GM21423 (cell line): ENCODE data around the gene SPHKAP.
"Not testable (repeated sequence)": the region's sequence is repeated elsewhere in the genome, so short reads cannot be mapped to it uniquely, and the experiment has no call there.

Experiments used
- ATAC-seq: cut with Tn5 transposase; IDR thresholded peaks from one replicate; pipeline ENCODE4 v1.9.1; 2021; ENCODE audit warnings: mild to moderate bottlenecking, moderate library complexity; ENCODE audit not compliant: unreplicated experiment

The SPHKAP gene

DNA sequence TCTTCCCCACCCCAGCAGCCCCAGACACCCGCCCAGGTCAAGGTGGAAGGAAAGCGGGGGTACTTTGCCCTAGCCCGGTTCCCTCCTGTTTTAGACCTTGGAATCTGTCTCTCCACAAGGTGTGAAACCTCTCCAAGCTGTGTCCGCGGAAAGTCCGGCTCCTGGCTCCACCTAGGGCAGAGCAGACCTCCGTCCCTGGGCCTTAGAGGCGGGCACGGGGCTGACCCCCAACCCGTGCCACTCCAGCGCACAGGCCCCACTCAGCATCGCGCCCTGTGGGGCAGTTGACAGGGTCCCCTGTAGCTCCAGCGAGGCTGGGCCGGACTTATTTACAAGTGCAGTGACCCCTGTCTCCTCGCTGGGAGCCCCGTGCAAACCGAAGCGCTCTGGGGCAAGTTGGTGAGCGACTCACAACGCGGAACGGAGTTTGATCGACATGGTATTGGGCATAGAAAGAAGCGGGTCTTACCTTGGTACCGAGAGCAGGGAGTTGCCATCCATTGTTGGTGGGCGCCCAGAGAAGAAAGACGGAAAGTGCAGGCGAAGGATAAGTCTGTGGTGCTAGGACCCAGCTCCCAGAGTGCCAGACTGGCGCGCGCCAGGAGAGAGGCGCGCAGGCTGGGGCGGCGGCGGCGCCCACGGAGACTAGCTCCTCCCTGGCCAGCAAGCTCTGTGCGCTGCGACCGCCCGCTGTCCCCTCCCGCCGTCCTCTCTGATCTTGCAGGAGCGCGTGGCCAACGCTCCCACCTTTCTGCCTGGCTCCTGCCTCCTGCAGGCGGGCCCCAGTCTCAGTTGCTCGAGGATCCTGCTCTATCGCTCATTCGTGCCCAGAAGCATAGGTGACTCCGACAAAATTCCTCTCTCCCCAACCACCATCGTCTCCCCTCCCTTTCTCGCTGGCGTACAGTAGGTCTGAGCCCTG lies at the start of gene SPHKAP:
TSS of gene SPHKAP (minus strand) at position 590 of the 922 bp plus-strand sequence. CDS start at position 501, 89 bp downstream.
- no peak for ATAC-seq

DNA sequence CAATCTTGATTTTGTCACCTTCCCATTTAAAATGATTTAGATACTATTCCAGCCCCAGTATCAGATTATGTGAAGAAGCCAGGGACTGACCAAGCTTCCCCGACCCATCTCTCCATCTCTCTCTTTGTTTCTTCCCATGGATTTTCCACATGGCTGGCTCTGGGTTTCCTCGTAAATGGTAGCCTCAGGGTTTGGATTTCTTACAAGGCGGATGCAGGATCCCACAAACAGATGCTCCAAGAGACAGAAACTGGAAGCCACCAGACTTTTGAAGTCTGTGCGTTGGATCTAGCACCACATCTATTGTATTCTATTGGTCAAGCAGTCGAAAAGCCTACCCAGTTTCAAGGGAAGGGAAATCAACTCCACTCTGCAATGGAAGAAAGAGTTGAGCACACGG lies 46.0 kb upstream of the SPHKAP start:
- no peak for ATAC-seq

DNA sequence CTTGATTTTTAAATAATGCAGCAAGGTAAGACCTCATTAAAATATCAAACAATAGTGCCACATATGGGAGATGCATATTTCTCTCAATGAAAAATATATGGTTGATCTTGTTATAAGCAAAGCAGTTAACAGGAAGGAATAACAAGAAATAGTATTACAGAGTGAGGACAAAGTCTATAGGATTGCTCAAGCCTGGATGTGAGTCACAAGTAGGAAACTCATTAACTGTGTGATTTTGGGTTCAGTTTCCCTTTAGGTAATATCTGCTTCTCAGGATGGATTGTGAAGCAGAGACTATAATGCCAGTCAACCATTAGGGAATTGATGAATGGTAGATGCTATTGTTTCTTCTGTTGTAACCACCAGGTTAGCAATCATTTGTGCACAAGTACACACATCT lies 42.9 kb upstream of the SPHKAP start:
- no peak for ATAC-seq

DNA sequence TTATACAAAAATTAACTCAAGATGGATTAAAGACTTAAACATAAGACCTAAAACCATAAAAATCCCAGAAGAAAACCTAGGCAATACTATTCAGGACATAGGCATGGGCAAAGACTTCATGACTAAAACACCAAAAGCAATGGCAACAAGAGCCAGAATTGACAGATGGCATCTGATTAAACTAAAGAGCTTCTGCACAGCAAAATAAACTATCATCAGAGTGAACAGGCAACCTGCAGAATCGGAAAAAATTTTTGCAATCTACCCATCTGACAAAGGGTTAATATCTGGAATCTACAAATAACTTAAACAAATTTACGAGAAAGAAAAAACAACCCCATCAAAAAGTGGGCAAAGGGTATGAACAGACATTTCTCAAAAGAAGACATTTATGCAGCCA lies 37.1 kb upstream of the SPHKAP start:
- ATAC-seq = not testable (repeated sequence)

GRCh38 chr2:228197504-228197903 lies 16.0 kb upstream of the SPHKAP start:
- ATAC-seq = no peak

DNA sequence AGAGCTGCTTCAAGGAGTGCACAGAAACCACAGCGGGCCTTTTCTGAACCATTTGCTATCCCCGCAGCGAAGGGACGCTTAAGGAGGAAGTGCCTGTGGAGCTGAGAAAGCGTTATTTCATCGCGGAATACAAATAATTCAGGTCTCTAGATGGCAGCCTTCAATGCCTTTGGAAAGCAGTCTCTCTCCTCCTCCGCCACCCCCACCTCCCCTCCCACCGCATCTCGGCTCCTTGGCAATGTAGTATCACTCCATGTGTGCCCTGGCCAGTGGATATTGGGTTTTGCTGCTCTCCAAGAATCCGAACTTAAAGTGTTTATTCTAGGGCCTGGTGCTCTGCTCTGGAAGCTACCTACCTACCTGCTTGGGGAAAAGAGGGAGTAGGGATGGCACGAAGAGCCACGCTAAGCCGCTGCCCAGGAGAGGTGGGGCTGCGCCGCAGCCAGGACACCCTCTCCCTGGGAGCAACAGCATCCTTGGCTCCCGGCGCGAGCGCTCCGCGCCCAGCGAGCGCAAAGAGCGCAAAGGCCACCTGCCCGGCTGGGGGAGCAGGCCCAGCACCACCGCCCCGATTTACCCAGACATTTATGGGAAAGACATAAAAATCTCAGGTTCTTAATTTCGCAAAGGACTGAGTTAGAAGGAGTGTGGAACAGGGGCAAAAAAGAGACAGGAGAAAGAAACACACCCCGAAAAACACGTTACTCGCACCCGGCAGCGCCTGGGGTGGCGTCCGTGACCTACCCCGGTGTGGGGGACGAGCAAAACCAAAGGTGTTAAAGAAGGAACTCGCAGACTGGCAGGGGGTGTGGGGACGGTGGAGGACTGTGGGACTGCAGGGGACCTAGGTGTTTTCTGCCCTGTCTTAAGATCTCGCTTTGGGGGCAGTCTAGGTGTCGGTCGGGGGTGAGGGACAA lies 1.0 kb downstream of the SPHKAP start:
- no peak for ATAC-seq

DNA sequence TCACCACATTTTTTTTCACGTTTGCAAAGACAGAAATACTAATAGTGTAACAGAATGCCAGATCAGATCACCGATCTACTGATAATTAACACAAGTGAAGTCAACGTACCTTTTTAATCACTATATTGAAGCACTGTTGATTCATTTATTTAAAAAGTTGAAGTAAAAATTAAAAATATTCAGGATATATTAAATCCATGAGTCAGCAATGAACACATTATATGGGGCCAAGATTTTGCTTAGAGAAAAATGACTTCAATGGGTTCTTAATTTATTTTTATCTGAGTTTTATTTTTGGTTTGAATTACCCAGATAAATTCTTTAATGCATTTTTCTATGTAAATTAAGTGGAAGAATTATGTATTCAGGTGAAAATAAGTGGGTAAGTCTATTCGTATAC lies 14.2 kb downstream of the SPHKAP start:
- no peak for ATAC-seq

DNA sequence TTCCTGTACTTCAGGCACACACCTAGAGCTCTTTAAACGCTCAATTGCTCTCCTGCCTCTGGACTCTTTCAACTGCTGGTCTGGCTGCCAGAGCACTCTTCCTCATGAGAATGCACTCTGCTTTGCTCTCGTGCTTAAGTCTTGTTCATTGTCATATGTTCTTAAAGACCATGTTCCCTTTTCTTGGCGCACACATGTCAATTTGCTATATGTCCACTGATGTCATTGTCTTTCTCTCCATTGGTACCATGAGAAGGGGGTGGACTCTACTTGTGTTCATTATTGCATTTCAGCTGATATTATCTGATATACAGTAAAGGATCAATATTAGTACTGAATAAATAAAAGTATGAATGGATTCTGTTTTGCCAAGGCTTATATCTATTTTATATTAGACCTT lies 16.8 kb downstream of the SPHKAP start:
- no peak for ATAC-seq

DNA sequence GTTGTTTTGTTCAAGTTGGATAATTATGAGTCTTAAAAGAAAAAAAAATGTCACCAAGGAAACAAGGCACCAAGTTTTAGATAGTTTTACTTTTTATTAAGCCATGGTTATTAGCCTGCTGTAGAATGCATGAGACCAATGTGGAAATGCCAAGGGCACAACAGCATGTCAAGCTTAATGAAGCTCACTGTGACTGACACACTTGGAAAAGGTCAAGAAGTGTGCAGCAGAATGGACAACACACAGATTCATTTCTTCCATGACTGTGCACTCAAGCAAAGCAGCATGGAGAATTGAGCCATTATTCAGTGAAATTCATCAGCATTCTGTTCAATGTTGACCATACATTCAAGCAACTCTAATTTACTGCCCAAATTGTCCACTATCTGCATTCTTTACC lies 23.6 kb downstream of the SPHKAP start:
- no peak for ATAC-seq

DNA sequence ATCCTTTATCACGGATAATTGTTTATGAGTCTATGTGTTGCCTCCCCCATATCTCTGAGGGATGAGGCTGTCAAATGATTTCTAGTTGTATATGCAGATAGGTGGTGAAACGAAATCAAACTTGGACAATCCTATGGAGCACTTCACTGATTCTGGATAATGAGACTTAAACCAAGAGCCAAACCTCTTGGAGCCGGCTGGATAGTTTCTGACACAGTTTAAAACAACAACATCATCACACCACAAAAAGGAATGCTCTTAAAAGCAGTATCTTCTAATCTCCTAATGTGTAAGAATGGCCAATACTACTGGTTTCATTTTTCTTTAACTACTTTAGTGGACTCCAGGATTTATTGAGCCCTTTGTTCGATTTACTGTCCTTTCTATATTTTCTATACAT lies 36.5 kb downstream of the SPHKAP start:
- ATAC-seq = no peak

GRCh38 chr2:228140934-228141528 lies 40.5 kb downstream of the SPHKAP start:
- no peak for ATAC-seq

GRCh38 chr2:228136027-228136426 lies 45.5 kb downstream of the SPHKAP start:
- ATAC-seq = no peak

DNA sequence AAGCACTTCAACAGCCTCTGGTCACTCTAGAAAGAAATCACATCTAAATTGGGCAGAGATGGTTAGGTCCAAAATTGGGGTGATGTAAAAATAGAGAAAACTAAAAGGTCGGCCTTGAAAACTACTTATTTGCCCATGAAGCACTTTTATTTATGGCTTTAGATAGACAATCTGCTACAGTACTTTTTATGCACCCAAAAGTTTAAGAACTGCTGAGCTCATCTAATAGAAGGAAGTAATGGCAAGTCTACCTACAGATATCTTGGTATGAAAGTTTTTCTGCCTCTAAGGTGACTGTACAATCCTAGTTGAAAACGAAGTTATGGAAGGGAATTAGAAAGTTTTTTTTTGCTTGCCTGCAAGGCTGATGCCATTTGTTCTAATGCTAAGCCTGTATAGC lies 46.2 kb downstream of the SPHKAP start:
- no peak for ATAC-seq

- ATAC-seq = no peak
These were observed 49.7 kb downstream of the SPHKAP start for GRCh38 chr2:228131833-228132232.

DNA sequence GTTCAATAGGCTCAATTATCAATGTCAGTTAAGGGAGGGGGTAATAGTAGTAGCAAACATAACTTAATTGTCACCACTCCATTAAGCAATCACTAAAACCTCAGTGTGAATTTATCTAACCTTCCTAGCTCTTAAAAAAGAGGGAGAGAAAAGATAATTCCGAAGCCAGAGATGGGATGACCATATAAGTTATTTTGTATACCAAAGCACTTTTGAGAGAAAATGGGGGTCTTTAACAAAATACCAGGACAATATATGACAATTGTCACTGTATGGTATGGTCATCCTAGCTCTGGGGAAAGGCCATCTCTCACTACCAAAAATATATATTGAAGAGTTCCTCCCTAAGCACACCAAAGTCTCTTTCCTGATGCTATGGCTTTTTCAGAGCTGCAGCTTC lies 55.1 kb downstream of the SPHKAP start:
- no peak for ATAC-seq

DNA sequence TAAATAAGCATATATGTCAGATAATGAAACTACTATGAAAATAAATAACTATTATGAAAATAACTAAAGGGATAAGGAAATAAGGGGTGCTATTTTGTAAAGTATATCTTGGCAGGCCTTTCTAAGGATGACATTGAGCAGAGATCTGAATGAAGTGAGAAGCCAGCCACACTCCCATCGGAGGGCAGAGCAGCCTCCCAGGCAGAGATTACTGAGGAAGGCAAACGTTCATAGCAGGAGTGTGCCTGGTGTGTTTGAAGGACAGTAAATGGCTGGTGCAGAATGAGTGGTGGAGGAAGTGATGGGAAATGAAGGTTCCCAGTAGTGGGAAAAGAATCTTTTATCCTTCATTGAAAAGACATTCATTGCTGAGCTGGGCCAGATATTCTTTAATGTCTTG lies 62.5 kb downstream of the SPHKAP start:
- ATAC-seq = no peak

- ATAC-seq = no peak
These were observed 73.6 kb downstream of the SPHKAP start for GRCh38 chr2:228107846-228108245.

DNA sequence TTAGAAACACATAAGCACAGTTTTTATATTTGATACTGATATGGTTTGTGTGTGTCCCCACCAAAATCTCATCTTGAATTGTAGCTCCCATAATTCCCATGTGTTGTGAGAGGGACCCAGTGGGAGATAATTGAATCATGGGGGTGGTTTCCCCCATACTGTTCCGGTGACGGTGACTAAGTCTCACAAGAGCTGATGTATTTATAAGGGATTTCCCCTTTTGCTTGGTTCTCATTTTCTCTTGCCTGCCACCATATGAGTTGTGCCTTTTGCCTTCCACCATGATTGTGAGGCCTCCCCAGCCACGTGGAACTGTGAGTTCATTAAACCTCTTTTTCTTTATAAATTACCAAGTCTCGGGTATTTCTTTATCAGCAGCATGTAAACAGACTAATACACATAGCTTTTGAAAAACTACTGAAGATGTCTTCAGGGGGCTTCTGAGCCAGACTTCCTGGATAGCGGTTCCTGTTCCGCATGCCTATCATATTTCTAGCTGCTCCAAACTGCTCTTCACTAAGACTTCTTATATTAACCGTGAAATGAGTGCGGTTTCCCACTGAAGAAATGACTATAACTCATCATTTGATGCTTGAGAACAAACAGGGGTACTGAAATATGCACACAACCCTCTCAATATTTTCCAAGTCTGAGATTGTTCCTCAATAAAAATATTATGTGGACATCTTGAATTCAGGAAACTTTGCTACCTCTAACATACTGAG lies 75.8 kb downstream of the SPHKAP start:
- ATAC-seq = no peak

- ATAC-seq = no peak
These were observed 77.3 kb downstream of the SPHKAP start for GRCh38 chr2:228104215-228104614.

GRCh38 chr2:228103379-228103778 lies 78.1 kb downstream of the SPHKAP start:
- ATAC-seq = no peak

GRCh38 chr2:228102949-228103348 lies 78.5 kb downstream of the SPHKAP start:
- ATAC-seq = no peak
